Activated CD4-positive, alpha-beta T cell treated with anti-CD3 and anti-CD28 coated beads, Interleukin-2, amount 50 U/mL, for 48 hours (primary cell): ENCODE measurements around the gene C16orf86.

Experiments
- DNase-seq, 2 experiments: peaks; one replicate each; pipeline ENCODE4 v3.0.0-alpha.2; 2020

The C16orf86 gene

DNA sequence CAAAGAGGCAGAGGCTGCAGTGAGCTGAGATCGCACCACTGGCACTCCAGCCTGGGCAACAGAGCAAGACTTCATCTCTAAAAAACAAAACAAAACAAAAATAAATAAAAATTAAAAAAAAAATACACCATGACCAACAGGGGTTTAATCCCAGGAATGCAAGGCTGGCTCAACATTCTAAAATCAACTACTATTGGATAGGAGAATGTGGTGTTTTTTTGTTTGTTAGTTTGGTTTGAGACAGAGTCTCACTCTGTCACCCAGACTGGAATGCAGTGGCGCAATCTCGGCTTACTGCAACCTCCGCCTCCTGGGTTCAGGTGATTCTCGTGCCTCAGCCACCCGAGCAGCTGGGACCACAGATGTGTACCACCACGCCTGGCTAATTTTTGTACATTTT, 32.7 kb downstream of the C16orf86 start:
- no peak for DNase-seq

DNA sequence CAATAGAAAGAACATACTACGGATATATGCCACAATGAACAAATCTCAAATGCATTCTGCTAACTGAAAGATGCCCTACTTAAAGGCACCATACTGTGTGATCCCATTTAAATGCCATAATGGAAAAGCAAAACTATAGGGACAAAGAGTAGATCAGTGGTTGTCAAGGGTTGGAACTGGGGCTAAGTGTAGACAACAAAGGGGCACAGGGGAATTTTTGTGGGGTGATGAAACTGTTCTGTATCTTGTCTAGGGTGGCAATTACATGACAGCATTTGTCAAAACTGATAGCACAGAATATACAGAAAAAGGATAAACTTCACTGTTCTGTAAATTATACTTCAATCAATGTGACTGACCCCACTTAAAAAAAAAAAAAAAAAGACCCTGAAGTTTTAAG, 34.8 kb downstream of the C16orf86 start:
- no peak for DNase-seq

DNA sequence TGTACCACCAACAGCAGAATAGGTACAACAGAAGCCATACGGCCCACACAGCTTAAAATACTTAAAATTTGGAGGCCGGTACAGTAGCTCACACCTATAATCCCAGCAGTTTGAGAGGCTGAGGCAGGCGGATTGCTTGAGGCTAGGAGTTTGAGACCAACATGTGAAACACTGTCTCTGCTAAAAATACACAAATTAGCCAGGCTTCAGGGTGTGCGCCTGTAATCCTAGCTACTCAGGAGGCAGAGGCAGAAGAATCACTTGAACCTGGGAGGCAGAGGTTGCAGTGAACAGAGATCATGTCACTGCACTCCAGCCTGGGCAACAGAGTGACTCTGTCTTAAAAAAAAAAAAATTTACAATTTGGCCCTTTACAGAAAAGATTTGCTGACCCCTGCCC, 35.5 kb downstream of the C16orf86 start:
- no peak for DNase-seq

- DNase-seq, result peak in 1 of 2 experiments; percentile 10
Observed at GRCh38 chr16:67703626-67704025, 37.0 kb downstream of the C16orf86 start.

DNA sequence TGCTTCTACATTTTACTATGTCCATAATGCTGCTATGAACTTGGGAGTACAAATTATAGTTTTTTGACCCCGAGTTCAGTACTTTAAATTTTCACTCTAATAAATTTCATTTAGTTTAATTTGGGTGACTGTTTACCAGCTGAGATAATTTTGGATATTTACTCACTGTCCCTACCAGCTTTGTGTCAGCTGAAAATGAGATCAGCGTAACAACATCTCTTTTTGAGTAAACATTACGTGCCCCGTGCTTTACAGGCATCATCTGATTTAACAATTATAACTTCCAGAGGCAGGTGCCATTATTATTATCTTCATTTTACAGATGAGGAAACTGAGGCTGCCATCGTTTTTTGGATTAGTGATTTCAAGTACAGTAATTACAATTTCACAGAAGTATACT, 37.5 kb downstream of the C16orf86 start:
- DNase-seq, result no peak

- no peak for DNase-seq
Observed at GRCh38 chr16:67707210-67707609, 40.6 kb downstream of the C16orf86 start.

- DNase-seq, result no peak
Observed at GRCh38 chr16:67707790-67708189, 41.2 kb downstream of the C16orf86 start.

DNA sequence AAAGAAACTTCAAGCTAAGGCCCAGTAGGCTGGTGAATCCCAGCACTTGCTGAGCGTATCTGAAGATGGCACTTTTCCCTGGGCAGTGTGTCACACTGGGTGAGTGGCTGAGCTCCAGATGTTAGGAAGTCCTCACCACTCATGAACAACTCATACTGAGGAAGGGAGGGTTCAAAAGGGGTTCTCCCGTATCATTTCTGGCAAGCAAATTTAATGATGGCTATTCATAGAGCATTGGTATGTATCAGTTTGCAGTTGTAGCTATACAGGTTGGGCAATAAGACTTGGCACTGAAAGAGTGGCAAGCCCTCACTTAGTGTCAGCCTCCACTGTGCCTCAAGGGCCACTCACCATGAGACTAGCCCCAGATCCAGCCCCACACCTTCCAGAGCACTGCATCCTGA, 41.8 kb downstream of the C16orf86 start:
- DNase-seq, result no peak

- no peak for DNase-seq
Observed at GRCh38 chr16:67709050-67709449, 42.4 kb downstream of the C16orf86 start.

DNA sequence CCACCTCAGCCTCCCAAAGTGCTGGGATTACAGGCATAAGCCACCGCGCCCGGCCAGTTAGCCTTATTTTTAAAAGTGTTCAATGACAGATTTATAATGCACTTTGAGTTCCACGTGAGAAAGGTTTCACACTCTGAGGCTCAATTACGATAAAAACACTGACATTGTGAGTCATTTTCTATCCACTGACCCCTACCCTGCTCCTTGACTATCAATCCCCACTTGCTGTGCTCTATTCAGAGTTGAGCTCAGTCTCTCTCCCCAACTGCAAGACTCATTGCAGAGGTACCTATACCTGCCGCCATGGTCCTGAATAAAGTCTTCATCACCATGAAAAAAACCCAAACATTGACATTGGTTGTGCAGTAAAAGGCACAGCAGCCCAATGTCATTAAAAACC, 44.0 kb downstream of the C16orf86 start:
- no peak for DNase-seq

DNA sequence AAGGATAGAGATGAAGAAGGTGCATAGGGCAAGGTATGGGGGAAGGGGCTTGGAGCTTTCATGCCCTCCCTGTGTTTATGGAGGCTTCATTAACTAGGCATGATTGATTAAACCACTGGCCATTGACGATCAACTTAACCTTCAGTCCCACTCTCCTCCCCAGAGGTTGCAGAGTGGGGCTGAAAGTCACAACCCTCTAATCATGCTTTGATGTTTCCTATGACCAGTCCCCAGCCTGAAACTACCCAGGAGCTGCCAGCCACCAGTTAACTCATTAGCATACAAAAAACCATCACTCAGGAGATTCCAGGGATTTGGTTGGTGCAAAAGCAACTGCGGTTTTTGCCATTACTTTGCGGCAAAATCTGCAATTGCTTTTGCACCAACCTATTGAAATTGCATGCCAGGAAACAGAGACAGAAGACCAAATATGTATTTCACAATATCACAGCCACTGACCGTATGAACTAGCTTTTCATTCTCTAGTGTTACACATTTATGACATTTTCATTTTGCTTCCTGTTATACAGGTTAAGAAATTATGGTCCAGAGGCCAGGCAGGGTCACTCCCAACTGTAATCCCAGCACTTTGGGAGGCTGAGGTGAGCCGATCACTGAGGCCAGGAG, 47.1 kb downstream of the C16orf86 start:
- no peak for DNase-seq

GRCh38 chr16:67714522-67714921, 47.9 kb downstream of the C16orf86 start:
- DNase-seq, result no peak

DNA sequence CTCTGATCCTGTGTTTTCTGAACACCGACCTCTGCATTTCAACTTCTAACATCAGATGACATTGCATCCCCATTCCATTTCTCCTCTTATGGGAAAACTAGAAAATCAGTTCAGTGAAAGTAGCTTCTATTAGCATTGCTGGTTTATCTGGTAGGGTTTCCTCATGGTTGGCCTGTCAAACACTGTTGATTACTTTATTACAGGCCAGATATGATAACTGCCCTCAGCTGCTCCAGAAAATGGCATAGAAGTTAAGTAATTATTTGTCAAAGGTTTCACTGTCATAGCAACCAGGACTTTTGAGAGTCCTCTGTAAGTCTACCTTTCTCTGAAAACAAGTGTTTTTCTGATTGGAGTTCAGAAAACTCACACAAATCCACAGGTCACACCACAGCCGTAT, 49.5 kb downstream of the C16orf86 start:
- no peak for DNase-seq
